Hematopoietic multipotent progenitor cell treated with erythropoietin and hydrocortisone succinate and interleukin-3 and kit ligand, for 4 days (in vitro differentiated cells): ENCODE measurements around the gene EHBP1.

ENCODE experiments used
- DNase-seq: peaks from one replicate; pipeline ENCODE4 v3.0.0-alpha.2; 2015

Gene EHBP1

GRCh38 chr2:62785810-62786597 lies 80.5 kb downstream of the EHBP1 start:
- peak; percentile 50 for DNase-seq

- DNase-seq: peak; percentile 78
These were observed 81.9 kb downstream of the EHBP1 start for GRCh38 chr2:62787386-62787785.

- DNase-seq: no peak
These were observed 84.0 kb downstream of the EHBP1 start for GRCh38 chr2:62789518-62789917.

GRCh38 chr2:62789918-62790317 lies 84.4 kb downstream of the EHBP1 start:
- no peak for DNase-seq

- DNase-seq: no peak
These were observed 86.9 kb downstream of the EHBP1 start for GRCh38 chr2:62792408-62792807.

- DNase-seq: no peak
These were observed 87.7 kb downstream of the EHBP1 start for GRCh38 chr2:62793213-62793612.

GRCh38 chr2:62794791-62795190 lies 89.3 kb downstream of the EHBP1 start:
- no peak for DNase-seq

GRCh38 chr2:62795341-62795740 lies 89.8 kb downstream of the EHBP1 start:
- DNase-seq: no peak

- DNase-seq: no peak
These were observed 91.6 kb downstream of the EHBP1 start for GRCh38 chr2:62797107-62797506.

GRCh38 chr2:62800618-62801017 lies 95.1 kb downstream of the EHBP1 start:
- no peak for DNase-seq

- no peak for DNase-seq
These were observed 95.6 kb downstream of the EHBP1 start for GRCh38 chr2:62801110-62801509.

GRCh38 chr2:62801814-62802523 lies 96.5 kb downstream of the EHBP1 start:
- DNase-seq: peak; percentile 13

GRCh38 chr2:62803961-62804360 lies 98.4 kb downstream of the EHBP1 start:
- DNase-seq: no peak

- no peak for DNase-seq
These were observed 100.7 kb downstream of the EHBP1 start for GRCh38 chr2:62806231-62806630.

GRCh38 chr2:62808554-62808953 lies 103.0 kb downstream of the EHBP1 start:
- no peak for DNase-seq

GRCh38 chr2:62811086-62811485 lies 105.6 kb downstream of the EHBP1 start:
- DNase-seq: no peak

GRCh38 chr2:62811972-62812371 lies 106.5 kb downstream of the EHBP1 start:
- DNase-seq: no peak

GRCh38 chr2:62812921-62813825 lies 107.7 kb downstream of the EHBP1 start:
- no peak for DNase-seq

- DNase-seq: peak; percentile 66
These were observed 108.6 kb downstream of the EHBP1 start for GRCh38 chr2:62814123-62814522.

- no peak for DNase-seq
These were observed 111.8 kb downstream of the EHBP1 start for GRCh38 chr2:62817348-62817747.

- DNase-seq: no peak
These were observed 112.6 kb downstream of the EHBP1 start for GRCh38 chr2:62817995-62818713.

- no peak for DNase-seq
These were observed 117.0 kb downstream of the EHBP1 start for GRCh38 chr2:62822549-62822948.

- no peak for DNase-seq
These were observed 118.9 kb downstream of the EHBP1 start for GRCh38 chr2:62824388-62824787.
